Measurements from ENCODE around the gene PLIN1.

Gene PLIN1

DNA sequence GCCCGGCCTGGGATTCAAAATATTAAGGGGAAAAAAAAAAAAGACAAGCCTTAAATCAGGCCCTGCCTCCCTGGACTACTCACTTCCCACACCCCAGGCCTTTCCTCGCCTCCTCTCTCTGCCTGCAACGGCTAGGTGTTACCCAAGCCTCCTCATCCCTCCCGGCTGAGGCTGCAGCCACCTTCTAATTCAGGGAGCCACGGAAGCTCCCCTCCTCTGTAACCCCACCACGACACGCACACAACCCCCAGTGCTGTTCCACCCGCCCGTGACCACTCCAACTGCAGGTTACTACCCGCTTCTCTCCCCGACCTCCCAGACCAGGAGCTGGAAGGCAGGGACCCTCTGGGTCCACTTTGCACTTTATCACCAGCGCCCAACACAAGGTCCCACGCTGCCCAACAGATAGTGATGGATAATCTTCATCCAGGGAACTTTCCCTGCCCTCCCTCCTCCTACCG, 24.8 kb downstream of the PLIN1 start:
- DNase-seq (ENCODE audit: low read depth in 2 of 3, low spot score in 2 of 3): no peak

DNA sequence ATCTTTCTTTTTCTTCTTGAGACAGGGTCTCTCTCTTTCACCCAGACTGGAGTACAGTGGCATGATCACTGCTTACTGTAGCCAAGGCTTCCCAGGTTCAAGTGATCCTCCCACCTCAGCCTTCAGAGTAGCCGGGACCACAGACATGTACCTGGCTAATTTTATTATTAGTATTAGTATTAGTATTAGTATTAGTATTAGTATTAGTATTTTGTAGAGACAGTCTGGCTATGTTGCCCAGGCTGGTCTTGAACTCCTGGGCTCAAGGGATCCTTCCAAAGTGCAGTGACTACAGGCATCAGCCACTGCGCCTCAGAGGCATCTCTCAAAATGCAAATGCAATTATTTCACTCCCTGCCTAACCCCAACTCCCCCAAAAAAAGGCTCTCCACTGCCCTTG, 25.6 kb downstream of the PLIN1 start:
- DNase-seq (ENCODE audit: low read depth in 2 of 3, low spot score in 2 of 3): no peak

DNA sequence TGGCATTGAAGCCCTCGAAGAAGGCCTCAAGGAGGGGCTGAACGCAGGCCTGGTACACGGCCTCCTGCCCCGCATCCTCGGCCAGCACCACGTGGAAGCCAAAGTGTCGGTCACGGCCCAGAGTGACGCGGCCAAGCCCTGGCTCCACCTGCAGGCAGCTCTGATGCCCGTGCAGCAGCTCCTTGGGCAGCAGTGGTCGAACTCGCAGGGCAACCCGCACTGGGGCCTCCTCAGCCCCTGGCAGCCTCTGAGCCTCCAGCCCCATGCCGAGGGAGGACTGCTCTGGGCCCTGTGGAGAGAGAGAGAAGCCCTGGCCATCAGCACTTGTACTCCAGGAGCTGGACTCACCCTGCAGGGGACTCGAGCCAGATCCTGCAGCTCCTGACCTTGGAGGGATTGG, 26.5 kb downstream of the PLIN1 start:
- no peak for DNase-seq (ENCODE audit: low read depth in 2 of 3, low spot score in 2 of 3)

DNA sequence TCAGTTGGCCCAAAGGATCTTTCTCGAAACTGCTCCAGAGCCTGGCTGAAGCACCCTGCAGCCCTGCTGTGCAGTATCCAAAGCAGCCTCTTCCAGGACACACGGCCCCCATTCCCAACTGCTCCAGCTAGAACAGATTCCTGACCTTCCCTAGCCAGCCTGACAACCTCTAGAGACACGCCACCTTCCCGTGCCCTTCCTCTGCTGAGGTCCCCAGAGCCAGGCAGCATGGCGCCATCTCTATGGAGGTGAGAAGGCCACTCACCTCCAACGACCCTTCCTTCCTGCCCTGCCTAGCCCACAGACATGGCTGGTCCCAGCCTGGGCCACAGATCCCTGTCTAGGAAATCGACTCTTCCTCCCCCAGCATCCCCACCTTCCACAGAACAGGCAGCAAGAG, 27.0 kb downstream of the PLIN1 start:
- DNase-seq (ENCODE audit: low read depth in 2 of 3, low spot score in 2 of 3): no peak

DNA sequence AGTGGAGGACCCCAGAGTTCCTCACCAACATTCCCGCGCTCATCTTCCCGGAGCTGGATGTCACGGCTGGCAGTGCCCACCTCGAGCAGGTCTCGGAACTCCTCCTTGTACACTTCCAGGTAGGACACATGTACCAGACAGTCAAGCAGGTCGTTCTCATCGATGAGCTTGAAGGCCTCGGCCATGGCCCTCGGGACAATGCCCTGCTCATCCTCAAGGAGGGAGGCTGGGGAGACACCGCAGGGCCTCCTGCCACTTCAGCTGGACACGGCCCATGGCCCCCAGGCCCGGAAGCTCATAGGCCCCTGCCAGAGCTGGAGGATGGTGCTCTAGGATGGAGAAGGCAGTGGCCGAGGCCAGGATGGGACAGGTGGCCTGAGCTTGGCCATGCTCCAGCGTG, 29.5 kb downstream of the PLIN1 start:
- no peak for DNase-seq (ENCODE audit: low read depth in 2 of 3, low spot score in 2 of 3)

DNA sequence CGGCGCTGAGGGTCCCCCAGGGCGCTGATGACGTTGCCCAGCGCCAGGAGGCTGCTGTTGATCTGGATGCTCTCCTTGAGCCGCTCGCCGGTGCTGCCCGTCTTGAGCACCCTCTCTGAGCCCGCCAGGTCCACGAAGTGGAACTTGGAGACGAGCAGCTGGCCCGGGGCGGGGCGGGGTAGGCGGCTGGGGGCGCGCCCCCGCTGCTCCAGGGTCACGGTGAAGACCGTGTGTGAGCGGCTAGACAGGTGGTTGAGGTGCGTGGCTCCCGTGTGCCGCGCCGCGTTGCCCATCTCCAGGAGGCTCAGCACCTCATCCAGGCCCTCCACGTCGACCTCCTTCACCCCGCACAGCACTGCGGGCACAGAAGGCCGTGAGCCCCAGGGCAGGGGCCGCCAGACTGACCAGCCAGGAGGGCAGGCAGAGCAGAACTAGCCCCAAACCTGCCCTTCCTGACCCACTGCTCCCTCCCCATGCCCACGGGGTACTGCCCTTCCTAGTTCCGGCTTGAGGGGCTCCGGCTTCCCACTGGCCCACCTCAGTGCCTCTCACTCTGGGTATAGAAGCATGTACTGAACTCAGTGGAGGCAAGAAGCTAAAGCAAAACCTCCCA, 30.0 kb downstream of the PLIN1 start:
- no peak for DNase-seq (ENCODE audit: low read depth in 2 of 3, low spot score in 2 of 3)

DNA sequence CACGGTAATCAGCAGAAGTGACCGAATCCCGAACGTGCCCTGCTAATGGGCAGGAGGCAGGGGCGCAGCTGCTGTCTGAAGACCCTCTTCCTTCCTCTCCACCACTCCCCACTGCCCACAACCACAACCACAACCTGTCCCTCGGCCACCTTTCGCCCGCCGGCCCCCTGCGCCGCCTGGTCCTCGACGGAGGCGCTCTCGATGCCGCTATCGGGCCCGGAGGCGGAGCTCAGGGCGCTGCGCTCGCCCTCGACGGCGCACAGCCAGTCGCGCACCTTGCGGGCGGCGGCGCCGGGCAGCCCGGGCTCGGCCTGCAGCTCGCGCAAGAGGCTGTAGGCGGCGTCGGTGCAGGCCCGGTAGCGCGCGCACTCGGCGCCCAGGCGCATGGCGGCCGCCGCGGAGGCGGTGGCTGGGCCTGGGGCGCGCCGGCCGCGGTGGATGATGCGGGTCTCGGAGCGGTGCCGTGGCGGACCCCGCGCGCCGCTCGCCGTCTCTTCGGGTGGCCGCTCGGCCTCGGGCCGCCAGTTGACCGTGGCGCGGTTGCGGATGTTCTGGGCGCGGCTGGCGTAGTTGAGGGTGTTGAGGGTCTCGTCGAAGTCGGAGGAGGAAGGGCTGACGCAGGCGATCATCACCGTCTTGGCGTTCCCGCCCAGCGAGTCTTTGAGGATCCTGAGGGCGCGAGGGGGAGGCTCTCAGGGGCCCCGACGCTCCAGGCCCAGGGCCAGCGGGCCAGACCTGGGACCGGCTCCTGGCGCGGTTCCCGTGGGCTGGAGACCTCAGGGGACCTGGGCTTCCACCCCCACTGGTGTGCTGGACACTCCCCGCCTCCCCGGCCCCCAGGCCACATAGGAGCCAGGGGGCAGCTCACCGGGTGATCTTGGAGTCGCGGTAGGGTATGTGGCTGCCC, 30.8 kb downstream of the PLIN1 start:
- DNase-seq (ENCODE audit: low read depth in 2 of 3, low spot score in 2 of 3): no peak

DNA sequence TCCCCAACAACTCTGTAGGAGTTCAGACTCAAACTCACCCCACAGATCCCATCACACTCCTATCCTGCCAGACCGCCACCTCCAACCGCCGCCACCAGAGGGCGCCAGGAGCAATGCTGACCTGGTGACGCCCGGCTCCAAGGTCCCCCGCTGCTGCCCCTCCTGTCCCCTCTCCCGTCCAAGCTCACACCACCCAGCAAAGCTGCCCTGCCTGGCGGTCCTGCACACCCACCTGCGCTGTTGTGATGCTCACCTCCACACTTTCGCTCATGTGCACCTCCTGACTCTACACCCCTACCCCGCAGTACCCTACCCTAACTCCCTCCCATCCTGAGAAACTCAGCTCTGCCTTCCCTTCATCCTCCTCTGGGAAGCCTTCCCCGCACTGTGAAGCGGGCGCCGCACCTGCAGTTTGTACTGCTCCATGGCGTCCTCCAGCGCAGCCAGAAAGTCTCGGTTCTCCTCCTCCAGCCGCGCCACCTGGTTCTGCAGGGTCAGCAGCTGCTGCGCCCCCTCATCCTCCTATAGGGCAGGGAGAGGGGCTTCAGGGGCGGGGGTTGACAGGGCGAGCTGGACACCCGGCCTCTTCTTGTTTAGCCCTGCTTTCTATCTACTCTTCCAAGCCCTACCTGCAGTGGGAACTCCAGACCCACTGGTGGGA, 31.8 kb downstream of the PLIN1 start:
- peak; percentile 48 to 82 (median 70) for DNase-seq (ENCODE audit: low read depth in 2 of 3, low spot score in 2 of 3)

DNA sequence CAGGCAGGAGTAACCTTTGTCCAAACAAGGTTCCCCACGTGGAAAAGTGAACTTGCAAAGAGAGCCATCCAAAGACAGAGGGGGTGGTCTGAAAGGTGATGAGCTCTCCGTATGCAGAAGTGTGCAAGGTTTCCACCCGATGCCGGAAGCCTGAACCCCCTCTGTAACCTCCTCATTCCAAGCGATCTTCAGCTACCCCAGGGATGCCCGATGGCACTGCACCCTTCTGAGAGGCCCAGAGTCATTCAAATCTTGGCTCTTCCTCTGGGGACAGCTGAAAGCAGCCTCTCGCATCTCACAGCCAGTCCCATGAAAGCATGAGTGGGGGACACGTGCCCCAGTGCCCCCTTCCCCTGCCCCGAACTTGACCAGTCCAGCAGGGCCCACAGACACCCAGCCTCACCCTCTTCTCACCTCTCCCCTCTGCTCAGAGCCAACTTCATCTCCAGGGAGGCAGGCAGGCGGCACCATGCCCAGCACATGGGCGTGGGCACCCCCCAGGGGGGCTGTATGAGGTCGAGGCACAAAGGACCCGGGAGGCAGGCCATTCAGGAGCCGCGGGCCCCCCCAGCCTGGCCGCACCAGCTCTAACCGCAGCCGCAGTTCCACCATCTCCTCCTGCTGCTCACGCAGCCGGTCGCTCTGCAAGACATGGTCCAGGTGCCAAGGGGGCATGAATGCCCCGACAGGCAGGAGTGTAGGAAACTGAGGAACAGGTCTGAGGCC, 32.6 kb downstream of the PLIN1 start:
- DNase-seq (ENCODE audit: low read depth in 2 of 3, low spot score in 2 of 3): no peak

DNA sequence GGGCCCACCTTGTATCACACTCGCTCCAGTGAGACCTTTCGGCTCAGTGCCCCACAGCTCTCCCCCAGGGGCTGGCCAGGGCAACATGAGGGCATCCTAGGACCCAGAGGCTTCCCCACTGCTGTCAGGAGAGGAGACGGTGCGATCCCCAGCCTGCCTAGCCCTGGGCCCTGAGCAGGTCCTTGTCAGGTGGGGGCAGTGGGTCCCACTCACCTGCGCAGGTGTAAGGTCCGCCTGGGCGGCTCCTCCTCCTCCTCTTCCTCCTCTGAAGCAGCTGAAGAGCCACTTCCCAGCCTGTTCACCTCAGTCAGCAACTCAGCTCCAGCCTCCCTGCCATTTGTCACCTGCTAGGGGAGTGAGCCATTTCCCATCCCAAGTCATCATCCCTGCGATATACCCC, 33.5 kb downstream of the PLIN1 start:
- no peak for DNase-seq (ENCODE audit: low read depth in 2 of 3, low spot score in 2 of 3)

DNA sequence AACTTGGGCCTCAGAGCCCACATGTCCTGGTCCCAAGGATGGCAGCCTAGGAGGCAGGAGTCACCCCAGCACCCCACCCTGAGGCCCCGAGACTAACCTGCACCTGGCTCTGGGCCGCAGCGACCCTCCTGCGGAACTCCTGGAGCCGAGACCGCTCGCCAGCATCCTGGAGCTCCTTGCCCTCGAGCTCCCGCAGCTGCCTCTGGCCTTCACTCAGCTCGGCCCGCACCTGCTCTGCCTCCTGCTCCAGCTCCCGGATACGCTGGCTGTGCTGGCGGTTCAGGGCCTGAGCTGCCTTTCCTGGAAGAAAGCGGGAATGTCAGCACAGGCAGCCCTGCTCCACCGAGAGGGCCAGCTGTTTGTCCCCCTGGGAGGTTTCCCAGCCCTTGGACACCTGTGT, 37.1 kb downstream of the PLIN1 start:
- no peak for DNase-seq (ENCODE audit: low read depth in 2 of 3, low spot score in 2 of 3)

DNA sequence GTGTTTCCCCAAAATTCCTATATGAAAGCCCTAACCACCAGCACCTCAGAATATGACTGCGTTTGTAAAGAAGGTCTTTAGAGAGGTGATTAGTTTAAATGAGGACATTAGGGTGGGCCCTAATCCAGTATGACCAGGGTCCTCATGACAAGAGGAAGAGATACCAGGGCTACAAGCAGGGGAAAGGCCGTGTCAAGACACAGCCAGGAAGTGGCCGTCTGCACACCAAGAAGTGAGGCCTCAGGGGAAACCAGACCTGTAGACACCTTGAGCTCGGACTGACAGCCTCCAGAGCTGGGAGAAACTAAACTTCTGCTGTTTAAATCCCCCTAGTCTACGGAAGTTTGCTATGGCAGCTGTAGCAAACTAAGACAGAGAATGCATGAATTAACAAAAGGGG, 38.1 kb downstream of the PLIN1 start:
- no peak for DNase-seq (ENCODE audit: low read depth in 2 of 3, low spot score in 2 of 3)

DNA sequence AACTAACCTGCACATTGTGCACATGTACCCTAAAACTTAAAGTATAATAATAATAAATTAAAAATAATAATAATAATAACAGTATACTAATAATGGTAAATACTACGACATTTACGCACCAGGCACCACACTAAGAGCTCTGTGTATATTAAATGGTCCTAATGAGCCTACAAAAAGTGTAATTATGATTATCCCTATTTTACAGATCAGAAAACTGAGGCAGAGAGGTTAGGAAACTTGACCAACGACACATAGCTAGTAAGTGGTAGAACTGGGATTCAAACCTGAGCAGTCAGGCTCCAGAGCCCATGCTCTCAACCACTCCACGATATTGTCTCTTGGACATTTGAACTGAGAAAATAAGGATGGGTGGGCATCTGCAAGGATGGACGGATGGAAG, 38.9 kb downstream of the PLIN1 start:
- DNase-seq (ENCODE audit: low read depth in 2 of 3, low spot score in 2 of 3): no peak

DNA sequence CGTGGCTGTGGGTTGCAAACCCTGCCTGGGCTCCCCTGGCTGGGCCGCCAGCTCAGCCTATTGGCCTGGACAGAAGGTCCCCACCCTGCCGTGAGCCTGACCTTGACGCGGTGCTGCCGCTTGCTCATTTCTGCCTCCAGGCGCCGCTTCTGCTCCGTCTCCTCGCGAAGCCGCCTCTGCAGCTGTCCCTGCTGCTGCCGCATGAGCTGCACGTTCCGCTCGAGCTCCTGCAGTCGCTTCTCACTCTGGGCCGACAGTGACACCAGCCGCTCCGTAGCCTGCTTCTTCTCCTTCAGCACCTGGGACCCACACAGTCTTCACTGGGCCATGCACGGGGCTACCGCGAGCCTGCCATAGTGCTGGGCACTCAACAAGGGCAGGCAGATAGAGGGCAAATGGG, 45.6 kb downstream of the PLIN1 start:
- no peak for DNase-seq (ENCODE audit: low read depth in 2 of 3, low spot score in 2 of 3)

DNA sequence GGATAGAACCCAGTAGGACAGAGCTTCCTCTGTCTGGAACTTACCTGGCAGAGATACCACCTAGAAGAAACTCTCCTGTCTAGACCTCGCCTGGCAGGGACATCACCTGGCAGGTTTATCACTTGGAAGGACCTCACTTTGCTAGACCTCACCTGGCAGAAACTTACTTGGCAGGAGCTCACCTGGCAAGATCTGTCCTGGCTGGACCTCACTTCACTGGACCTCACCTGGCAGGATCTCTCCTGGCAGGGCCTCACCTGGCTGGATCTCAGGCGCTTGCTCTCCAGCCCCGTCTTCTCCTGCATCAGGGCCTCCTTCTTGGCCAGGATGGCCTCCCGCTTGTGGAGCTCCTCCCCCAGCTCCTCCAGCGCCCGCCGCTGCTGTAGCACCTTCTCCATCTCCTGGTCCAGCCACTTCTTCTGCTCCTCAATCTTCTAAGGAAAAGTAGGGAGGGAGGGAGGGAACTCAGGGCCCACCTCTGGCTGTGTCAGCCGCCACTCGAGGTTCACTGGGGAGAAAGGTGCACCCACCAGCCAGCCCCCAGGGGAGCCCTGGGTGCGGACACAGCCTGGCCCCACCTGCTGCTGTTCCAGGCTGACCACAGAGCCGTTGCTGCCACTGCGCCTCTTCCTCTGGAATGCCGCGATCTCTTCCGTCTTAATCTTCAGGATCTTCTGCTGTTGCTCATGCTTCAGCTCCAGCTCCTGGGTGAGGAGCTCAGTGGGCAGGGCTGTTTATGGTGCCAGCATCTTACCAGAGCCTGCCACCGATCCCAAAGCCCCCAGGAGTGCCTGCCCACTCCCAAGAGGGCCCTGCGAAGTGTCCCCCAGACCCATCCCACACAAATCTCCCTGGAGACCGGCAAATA, 46.4 kb downstream of the PLIN1 start:
- DNase-seq (ENCODE audit: low read depth in 2 of 3, low spot score in 2 of 3): no peak

DNA sequence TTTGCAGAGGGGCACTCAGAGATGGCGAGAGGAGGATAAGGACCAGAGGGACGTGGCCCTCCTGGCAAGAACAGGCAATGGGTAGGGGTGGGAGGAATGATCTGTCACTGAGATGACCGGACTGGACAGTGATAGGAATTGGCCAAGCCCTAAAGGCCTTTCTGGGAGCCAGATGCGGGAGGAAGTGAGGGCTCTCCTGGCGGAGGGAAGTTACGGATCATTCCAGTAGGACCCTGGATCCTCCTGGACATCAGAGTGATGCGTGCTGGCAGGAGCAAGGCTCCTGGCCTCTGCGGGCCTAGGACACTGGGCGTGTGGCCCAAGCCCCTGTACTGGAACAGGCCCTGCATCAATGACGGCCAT, 47.3 kb downstream of the PLIN1 start:
- no peak for DNase-seq (ENCODE audit: low read depth in 2 of 3, low spot score in 2 of 3)

DNA sequence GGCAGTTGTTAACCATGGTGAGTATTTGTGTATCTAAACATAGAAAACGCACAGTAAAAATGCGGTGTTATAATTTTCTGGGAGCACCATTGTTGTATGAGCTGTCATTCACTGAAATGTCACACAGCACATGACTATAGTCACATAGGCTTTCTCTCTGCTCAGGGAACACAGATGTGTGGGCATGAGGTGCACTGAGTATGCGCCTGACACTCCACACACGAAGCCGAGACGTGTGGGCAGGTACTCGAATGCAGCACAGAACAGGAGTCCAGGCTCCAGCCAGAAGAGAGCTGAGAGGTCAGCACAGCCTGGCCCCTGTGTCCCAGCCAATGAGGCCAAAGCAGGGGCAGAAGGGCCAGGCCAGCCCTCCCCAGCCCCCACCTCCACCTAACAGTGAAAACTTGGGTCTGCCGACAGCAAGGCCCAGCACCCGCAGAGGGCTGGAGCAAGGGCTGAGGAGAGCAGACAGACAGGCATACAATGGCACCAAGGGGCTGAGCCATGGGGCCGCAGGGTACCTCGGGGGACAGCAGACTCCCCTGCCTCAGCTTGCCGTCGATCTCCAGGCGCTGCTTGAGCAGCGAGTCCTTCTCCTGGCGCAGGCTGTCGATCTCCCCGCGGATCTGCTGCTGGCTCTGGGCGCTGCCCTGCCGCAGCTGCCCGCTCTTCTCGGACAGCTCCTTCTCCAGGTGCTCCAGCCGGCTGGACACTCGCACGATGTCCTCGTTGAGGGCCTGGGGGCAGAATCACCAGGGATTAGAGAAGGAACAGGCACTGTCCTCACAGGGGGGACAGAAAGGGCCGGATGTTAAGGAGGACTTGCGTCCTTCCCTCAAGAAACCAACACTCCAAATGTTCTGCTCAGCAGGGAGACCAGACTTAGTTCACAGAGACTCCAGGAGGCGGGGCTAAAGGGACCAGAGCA, 47.9 kb downstream of the PLIN1 start:
- DNase-seq (ENCODE audit: low read depth in 2 of 3, low spot score in 2 of 3): no peak

DNA sequence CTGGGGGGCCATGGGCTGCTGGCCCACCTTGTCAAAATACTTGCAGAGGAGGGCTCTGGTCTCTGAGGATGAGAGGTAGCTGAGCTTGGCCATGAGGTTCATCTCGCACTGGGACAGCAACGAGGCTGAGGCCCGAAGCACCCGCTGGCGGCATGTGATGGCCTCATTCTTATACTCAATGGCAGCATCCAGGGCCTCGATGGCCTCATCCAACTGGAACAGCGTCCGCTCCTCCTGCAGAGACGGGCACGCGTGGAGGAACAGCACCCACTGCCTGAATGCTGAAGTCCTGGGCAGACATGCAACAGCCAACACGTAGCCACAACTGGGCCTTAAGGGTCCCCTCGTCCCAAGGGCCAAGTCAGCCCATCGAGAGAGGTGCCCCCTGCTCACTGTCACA, 48.9 kb downstream of the PLIN1 start:
- DNase-seq (ENCODE audit: low read depth in 2 of 3, low spot score in 2 of 3): no peak

DNA sequence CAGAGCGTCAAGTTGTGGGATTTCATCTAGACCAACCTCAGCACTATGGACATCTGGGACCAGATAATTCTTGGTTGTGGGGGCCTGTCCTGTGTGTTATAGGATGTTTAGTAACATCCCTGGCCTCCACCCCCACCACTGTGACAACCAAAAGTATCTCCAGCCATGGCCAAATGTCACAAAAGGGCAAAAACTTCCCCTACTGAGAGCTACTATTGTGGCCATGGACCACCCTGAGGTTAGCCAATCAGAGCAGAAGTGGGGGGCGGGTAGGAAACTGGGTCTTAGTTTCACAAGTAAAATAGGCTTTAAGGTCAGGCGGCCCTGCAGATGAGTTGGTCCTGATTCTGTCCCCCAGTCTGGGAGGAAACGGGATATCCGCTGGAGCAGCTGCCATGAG, 49.3 kb downstream of the PLIN1 start:
- DNase-seq (ENCODE audit: low read depth in 2 of 3, low spot score in 2 of 3): no peak
